HG02678 (cell line): Measurements from ENCODE around the gene BFSP1.

ENCODE experiments used
- ATAC-seq: cut with Tn5 transposase; IDR thresholded peaks from one replicate; pipeline ENCODE4 v1.9.1; 2021; ENCODE audit warnings: mild to moderate bottlenecking, moderate library complexity; ENCODE audit not compliant: unreplicated experiment

The BFSP1 gene

GRCh38 chr20:17468073-17468840 is 62.9 kb downstream of the BFSP1 start:
- no peak for ATAC-seq

DNA sequence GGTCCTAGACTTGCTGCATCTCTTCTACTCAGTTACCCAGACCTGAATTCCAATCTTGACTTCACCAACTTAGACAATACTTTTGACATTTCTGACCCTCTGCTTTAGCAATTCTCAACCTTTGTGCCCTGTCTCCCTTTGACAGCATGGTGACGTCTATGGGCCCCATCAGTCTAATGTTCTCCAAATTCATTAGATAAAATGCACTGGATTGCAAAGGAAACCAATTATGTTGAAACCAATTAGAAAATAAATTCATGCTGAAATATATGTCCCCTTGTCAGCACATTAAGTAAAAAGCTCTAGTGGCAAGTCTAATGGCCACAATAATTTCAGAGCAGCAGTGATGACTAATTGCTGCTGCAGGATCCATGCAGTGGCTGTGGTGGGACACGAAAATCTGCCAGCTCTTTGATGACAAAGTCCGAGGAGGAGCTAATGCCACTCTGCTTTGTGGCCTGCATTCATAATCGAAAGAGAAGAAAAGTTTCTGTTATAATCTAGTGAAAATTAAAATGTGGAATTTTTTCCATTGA is 64.0 kb downstream of the BFSP1 start:
- ATAC-seq = no peak

DNA sequence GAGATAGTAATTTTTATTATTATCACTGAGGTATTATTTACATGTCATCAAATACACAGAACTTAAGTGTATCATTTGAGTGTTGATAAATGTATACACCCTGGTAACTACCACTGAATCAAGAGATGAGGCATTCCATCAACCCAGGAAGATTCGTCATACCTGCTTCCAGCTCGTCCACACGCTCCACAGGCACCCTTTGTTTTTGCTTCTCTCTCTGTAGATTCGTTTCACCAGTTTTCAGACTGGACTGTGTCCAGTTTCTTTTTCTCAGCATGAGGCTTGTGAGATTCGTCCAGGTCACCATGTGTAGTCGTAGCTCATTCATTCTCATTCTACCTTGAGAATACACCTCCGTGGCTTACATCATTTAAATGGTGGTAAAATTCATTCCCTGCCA is 64.5 kb downstream of the BFSP1 start:
- no peak for ATAC-seq

- ATAC-seq = no peak
Observed at GRCh38 chr20:17465236-17465635, 65.9 kb downstream of the BFSP1 start.

DNA sequence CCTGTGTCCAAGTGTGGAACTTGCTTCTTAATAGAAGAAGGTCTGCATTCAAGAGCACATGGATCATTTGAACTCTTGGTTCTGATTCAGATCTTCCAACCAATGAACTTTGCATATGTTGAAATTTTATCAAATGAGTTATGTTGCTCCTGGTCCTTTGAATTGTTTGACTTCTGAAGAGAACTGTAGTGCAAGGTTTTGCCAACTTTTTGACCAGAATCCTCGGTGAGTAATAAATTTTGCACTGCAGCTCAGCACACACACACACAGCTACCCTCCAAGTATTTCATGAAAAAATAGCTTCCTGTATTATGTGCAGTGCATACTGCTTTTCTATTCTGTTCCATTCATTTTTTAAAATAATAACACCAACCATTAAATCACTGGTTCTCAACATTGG is 67.5 kb downstream of the BFSP1 start:
- ATAC-seq = no peak

GRCh38 chr20:17461941-17462340 is 69.2 kb downstream of the BFSP1 start:
- ATAC-seq = no peak

DNA sequence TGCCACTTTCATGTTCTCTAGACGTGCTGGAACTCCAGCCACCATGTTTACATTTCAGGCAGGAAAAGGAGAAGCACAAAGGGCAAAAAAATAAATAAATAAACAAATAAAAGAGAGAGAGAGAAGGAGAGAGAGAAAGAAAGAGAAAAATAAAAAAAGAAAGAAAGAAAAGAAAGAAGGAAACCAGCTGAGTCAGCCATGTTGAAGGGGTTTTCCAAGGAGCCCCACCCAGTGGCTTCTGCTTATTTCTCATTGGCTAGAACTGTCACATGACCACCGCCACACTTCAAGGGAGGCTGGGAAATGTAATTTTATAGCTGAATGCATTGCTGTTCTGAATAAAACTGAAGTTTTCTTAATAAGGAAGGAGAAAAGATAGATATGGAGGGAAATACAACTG is 71.1 kb downstream of the BFSP1 start:
- no peak for ATAC-seq

DNA sequence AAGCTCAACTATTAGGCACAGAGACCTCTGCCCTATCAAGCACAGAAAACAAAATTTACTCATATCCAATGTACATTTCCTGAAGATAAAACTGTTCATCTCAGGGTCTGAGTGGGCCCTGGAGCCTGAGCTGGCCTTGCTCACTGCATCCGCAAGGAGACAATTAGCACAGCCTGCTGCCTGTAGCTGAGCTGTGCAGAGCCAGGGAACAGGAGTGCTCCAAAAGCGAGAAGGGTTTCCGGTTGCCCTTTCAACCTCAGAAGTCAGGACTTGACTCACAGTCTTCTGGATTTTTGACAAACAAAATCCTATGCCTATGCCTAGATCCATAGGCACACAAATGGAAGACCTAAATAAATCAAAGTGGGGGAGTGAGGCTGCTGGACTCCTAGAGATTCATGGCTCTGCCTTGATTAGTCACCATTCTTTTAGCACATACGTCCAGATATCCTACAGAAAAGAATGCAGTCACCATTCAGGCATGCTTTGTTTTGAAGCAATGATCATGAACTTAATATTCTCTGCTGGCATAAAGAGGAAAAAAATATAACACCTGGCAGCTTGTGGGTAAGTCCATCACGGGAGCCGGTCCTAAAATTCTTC is 73.5 kb downstream of the BFSP1 start:
- ATAC-seq = no peak

DNA sequence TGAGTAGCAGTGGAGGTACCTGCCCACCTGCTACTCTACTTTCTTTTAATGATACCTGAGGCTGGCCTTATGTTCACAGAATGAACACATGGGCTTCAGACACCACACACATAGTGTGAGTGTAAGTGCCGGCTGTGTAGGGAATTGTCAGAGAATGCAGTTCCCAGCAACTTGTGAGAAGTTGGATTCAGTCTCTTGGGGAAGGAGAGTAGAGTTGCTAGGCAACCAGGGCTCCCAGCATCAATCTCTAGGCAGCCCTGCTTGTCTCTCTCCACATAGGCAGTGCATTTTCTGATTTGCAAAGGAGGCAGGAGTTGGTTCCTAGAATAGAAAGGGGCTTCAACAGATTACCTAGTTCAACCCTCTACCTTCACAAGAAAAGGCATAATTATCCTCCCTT is 74.1 kb downstream of the BFSP1 start:
- ATAC-seq = no peak

- ATAC-seq = no peak
Observed at GRCh38 chr20:17456279-17456678, 74.9 kb downstream of the BFSP1 start.

GRCh38 chr20:17453592-17453991 is 77.6 kb downstream of the BFSP1 start:
- ATAC-seq = no peak

GRCh38 chr20:17452441-17452840 is 78.7 kb downstream of the BFSP1 start:
- ATAC-seq = no peak

DNA sequence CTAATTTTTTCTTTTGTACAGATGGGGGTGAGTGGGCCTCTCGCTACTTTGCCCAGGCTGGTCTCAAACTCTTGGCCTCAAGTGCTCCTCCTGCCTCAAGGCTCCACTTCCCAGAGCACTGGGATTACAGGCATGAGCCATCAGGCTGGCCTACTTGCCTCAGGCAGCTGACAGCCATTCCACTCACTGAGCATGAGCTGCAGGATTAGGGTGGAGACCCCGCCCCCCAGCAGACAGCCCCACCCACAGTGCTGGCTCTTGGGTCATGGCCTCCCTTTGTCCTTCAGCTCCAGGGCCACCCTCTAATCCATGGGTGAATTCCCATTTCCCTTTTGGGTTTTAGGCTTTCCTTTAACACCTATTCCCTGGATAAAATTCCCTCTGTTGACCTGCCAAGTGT is 82.1 kb downstream of the BFSP1 start:
- ATAC-seq = no peak

- ATAC-seq = no peak
Observed at GRCh38 chr20:17448071-17448470, 83.1 kb downstream of the BFSP1 start.

GRCh38 chr20:17446171-17446570 is 85.0 kb downstream of the BFSP1 start:
- no peak for ATAC-seq

GRCh38 chr20:17445543-17445942 is 85.6 kb downstream of the BFSP1 start:
- ATAC-seq = no peak

DNA sequence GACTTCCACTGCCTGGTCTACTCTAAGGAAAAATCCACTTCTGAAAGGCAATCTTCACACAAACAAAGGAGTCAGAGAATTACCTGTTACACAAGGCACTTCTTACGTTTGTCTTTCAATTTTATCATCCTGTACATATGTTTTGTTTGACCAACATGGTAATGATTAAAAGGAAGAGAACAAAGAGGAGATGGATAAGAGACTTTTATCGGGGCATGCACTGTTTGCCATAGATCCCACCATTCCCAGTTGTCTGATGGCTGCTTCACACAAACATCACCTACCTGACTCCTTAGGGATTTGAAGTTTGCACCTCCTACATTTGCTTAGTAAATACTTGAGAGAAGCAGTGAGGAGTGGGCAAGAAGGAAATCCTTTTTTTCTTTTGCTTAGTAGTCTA is 87.1 kb downstream of the BFSP1 start:
- ATAC-seq = no peak
